T-helper 17 cell (primary cell): ENCODE results near the gene PXK. TPM values are rescaled to one million over a fixed set of nuclear protein-coding genes. Genes with fewer than 3 reads are reported as not detected.

Experiments used
- ATAC-seq: fragments of 150-1000 bp; cut with Tn5 transposase; 2 replicates; pipeline ENCODE4 v1.10.0; 2021; ENCODE audit warnings: mild to moderate bottlenecking, moderate library complexity
- DNase-seq, 3 donors: peaks; one replicate each; pipeline versions ENCODE4 v3.0.0 to v3.0.0-alpha.2; 2020 to 2021
- H3K9me3 ChIP-seq: one replicate; pipeline ENCODE4 v1.7.0; 2013; ENCODE audit warnings: low read length, mild to moderate bottlenecking; ENCODE audit not compliant: control insufficient read depth, poor library complexity, severe bottlenecking
- H3K27ac Mint-ChIP-seq: one replicate; pipeline ENCODE4 v1.8.0; 2022; ENCODE audit warnings: mild to moderate bottlenecking, moderate library complexity, mixed read lengths
- H3K27me3 Mint-ChIP-seq: one replicate; pipeline ENCODE4 v1.8.0; 2022; ENCODE audit warnings: mixed read lengths
- H3K36me3 Mint-ChIP-seq: one replicate; pipeline ENCODE4 v1.8.0; 2022; ENCODE audit warnings: low read depth, mixed read lengths
- H3K4me1 Mint-ChIP-seq: one replicate; pipeline ENCODE4 v1.8.0; 2022; ENCODE audit warnings: mild to moderate bottlenecking, mixed read lengths
- H3K4me3 Mint-ChIP-seq: one replicate; pipeline ENCODE4 v1.8.0; 2022; ENCODE audit warnings: mild to moderate bottlenecking, moderate library complexity, mixed read lengths
- total RNA-seq, 4 donors: library from RNA in 2 of 4; stranded (reverse) in 2 of 4; gene quantifications; one replicate each; pipeline ENCODE4 v1.2.3 and lab custom pipeline; 2022 to 2026

Gene PXK
- total RNA-seq, 2 donors from 2014 or later, result 20.1 to 23.1 TPM

DNA sequence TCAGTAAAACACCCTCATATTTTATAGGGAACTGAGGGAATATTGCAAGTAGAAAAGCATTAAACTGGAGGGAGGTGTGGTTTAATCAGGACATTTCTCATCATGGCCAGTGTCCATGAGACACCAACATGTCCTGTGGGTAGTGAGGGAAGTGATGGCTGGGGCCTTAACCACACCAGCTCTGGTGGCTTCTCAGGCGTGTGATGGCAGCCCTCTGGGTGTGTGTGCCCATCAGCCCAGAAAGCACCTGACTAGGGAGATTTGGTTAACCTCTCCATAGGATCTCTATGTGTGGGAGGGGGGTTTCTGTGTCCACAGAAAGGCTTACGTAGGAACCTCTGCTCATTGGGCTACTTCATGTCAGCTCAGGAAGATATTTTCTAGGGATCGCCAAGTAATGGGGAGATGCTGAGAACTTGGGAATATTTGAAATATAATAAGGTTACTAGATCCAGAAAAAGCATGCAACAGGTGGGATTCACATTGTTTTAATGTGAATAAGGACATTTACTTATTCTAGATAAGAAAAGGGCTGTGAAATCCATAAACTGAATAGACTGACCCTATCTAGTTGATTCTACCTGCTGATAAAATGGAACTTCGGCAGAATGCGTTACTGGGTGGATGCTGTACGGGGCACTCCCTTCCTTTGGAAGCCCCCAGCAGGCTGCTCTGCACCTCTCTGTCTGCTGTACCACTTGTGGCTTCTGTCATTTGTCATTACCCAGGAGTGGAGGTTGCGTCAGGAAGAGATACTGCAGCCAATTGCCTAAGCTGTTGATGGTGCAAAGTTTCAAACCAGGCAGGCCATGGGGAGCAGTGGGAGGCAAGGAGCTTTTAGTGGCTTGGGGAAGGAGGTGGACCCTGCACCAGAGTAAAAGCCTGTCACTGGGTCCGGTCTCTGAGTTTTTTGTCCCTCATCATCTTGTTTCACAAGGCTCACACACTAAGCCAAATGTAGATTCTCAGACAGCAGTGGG lies 79.4 kb downstream of the PXK start:
- no peaks in the 10 kb centered on the region for H3K9me3 ChIP-seq
- ATAC-seq (no peak), DNase-seq (no peak)
- H3K4me1 Mint-ChIP-seq, result peaks cover 3% of the 10 kb centered on the region
- no peak overlapping the region for H3K27ac Mint-ChIP-seq
- H3K4me3 Mint-ChIP-seq, result no peak overlapping the region
- no peaks in the 10 kb centered on the region for H3K27me3 Mint-ChIP-seq
- peaks cover 5% of the 10 kb centered on the region for H3K36me3 Mint-ChIP-seq

- Mint-ChIP-seq H3K36me3 (peaks cover 2% of the 10 kb centered on the region), H3K27ac (no peak overlapping the region)
- ATAC-seq, result peak; percentile 75
These were observed 82.0 kb downstream of the PXK start for GRCh38 chr3:58414538-58415197.

DNA sequence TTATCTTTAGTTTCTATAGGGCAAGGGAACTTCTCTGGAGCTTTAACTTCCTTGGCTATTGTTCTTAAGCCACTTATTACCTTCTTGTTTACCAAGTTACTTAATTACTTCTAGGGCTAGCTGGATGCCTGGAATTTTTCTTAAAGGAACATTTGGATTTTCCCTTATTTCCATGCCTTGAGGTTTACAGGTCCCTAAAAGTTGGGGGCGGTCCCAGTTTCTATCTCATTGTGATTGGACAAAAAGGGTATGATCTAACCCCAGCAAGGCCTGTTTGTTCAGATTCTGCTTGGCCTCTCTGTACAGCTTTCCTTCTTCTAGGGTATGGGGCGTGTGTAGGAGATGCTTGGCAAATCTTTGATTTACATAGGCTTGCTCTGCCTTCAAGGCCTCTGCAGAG lies 83.5 kb downstream of the PXK start:
- no peaks in the 10 kb centered on the region for H3K27me3 Mint-ChIP-seq
- no peak overlapping the region for H3K27ac Mint-ChIP-seq
- no peak overlapping the region for H3K4me3 Mint-ChIP-seq
- H3K9me3 ChIP-seq, result no peaks in the 10 kb centered on the region
- H3K4me1 Mint-ChIP-seq, result peaks cover 2% of the 10 kb centered on the region
- H3K36me3 Mint-ChIP-seq, result no peaks in the 10 kb centered on the region
- ATAC-seq (no peak), DNase-seq (no peak)

More at GRCh38 chr3:58414538-58415197, 82.0 kb downstream of the PXK start:
- no peaks in the 10 kb centered on the region for H3K9me3 ChIP-seq
- Mint-ChIP-seq H3K27me3 (no peaks in the 10 kb centered on the region), H3K4me1 (no peaks in the 10 kb centered on the region), H3K4me3 (no peak overlapping the region)
- peak in 1 of 3 donors; percentile 27 for DNase-seq

- Mint-ChIP-seq H3K27me3 (no peaks in the 10 kb centered on the region), H3K4me3 (no peak overlapping the region), H3K36me3 (peaks cover 3% of the 10 kb centered on the region), H3K4me1 (peaks cover 4% of the 10 kb centered on the region), H3K27ac (no peak overlapping the region)
- DNase-seq (no peak), ATAC-seq (no peak)
- no peaks in the 10 kb centered on the region for H3K9me3 ChIP-seq
These were observed 84.4 kb downstream of the PXK start for GRCh38 chr3:58417075-58417474.

- H3K4me3 Mint-ChIP-seq, result no peak overlapping the region
- H3K27me3 Mint-ChIP-seq, result no peaks in the 10 kb centered on the region
- peaks cover 7% of the 10 kb centered on the region for H3K4me1 Mint-ChIP-seq
- no peak overlapping the region for H3K27ac Mint-ChIP-seq
- ATAC-seq (no peak), DNase-seq (no peak)
- peaks cover 3% of the 10 kb centered on the region for H3K36me3 Mint-ChIP-seq
- no peaks in the 10 kb centered on the region for H3K9me3 ChIP-seq
These were observed 85.5 kb downstream of the PXK start for GRCh38 chr3:58418227-58418626.

- no peak for DNase-seq
- Mint-ChIP-seq H3K36me3 (peaks cover 3% of the 10 kb centered on the region), H3K4me1 (peaks cover 7% of the 10 kb centered on the region), H3K27me3 (no peaks in the 10 kb centered on the region), H3K4me3 (no peak overlapping the region), H3K27ac (peak overlapping the region; percentile 24)
- H3K9me3 ChIP-seq, result no peaks in the 10 kb centered on the region
- no peak for ATAC-seq
These were observed 87.3 kb downstream of the PXK start for GRCh38 chr3:58419780-58420507.

- Mint-ChIP-seq H3K36me3 (peaks cover 5% of the 10 kb centered on the region), H3K4me1 (peaks cover 7% of the 10 kb centered on the region), H3K4me3 (no peak overlapping the region), H3K27me3 (no peaks in the 10 kb centered on the region), H3K27ac (peak overlapping the region; percentile 24)
- ATAC-seq (no peak), DNase-seq (no peak)
- H3K9me3 ChIP-seq, result no peaks in the 10 kb centered on the region
These were observed 88.3 kb downstream of the PXK start for GRCh38 chr3:58421004-58421403.

- Mint-ChIP-seq H3K27ac (peak overlapping the region; percentile 51), H3K36me3 (peaks cover 5% of the 10 kb centered on the region)
- no peak for DNase-seq
These were observed 90.1 kb downstream of the PXK start for GRCh38 chr3:58422756-58423325.

DNA sequence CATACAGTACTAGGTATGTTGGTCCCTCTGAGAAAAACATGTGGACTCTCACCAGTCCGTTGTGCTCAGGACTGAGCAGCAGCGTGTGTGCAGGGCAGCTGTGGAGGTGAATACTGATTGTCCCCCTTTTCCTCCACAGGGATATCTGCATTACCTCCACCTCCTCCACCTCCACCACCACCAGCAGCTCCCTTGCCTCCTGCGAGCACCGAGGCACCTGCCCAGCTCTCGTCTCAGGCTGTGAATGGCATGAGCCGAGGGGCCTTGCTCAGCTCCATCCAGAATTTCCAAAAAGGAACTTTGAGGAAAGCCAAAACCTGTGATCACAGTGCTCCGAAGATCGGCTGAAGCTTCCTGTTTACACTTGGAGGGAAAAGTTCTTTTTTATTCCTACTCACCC lies 91.9 kb downstream of the PXK start:
- Mint-ChIP-seq H3K27ac (peak overlapping the region; percentile 51), H3K4me1 (peaks cover 9% of the 10 kb centered on the region), H3K27me3 (no peaks in the 10 kb centered on the region), H3K36me3 (peaks cover 5% of the 10 kb centered on the region), H3K4me3 (no peak overlapping the region)
- no peak for DNase-seq
- ATAC-seq, result no peak
- H3K9me3 ChIP-seq, result no peaks in the 10 kb centered on the region

More at GRCh38 chr3:58422756-58423325, 90.1 kb downstream of the PXK start:
- Mint-ChIP-seq H3K27me3 (no peaks in the 10 kb centered on the region), H3K4me3 (no peak overlapping the region), H3K4me1 (peaks cover 7% of the 10 kb centered on the region)
- no peaks in the 10 kb centered on the region for H3K9me3 ChIP-seq
- ATAC-seq, result no peak

DNA sequence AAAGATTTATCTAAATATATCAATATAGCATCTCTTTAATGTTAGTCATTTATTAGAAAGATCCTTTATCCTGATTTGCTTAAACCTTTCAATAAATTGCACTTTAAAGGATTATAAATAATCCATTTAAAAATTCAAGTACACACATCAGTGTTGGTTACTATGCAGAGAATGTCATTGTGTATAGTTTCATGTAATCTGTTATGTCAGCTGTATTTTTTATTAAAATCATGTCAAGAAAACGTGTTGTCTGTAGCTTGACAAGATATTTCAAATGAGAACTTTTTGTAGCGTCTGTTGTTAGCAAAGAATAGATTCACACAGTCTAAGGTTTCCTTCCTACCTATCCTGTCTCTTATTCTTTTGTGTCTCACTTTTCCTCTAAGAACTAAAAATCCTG lies 93.1 kb downstream of the PXK start:
- ATAC-seq, result no peak
- H3K4me3 Mint-ChIP-seq, result no peak overlapping the region
- H3K4me1 Mint-ChIP-seq, result peaks cover 7% of the 10 kb centered on the region
- no peaks in the 10 kb centered on the region for H3K27me3 Mint-ChIP-seq
- no peak for DNase-seq
- H3K9me3 ChIP-seq, result no peaks in the 10 kb centered on the region
- peak overlapping the region; percentile 45 for H3K27ac Mint-ChIP-seq
- peaks cover 5% of the 10 kb centered on the region for H3K36me3 Mint-ChIP-seq

DNA sequence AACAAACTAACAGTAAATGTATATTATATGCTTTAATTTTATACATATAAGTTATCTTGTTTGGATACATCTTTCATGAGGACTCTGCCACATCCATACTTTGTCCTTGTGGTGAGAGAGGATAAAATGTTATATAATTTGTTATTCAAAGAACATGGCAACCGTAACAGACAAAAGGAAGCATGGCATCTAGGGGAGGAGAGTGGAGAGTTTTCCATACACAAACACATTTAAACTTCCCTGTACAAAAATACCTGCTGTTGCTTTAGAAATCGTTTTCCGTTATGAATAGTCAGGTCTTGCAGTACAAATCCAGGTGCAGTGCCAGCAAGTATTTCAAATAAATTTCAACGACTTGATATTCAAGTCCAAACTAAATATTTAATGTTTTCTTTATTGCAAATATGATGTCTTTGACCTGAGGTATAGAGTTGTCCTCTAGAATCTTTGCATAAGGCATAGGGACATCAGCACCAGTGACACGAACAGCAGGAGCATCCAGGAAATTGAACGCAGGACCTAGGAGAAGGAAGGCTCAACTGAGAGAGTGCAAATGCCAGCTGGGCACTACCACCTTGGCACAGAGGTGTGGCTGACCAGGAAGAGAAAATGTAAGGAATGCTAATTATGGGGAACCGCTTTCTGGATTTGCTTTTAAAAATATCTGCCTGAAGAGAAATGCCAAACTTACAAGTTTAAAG lies 95.1 kb downstream of the PXK start:
- no peaks in the 10 kb centered on the region for H3K9me3 ChIP-seq
- peak overlapping the region; percentile 11 for H3K27ac Mint-ChIP-seq
- no peaks in the 10 kb centered on the region for H3K27me3 Mint-ChIP-seq
- ATAC-seq (no peak), DNase-seq (no peak)
- peaks cover 17% of the 10 kb centered on the region for H3K4me1 Mint-ChIP-seq
- H3K4me3 Mint-ChIP-seq, result peak overlapping the region; percentile 55
- H3K36me3 Mint-ChIP-seq, result peaks cover 4% of the 10 kb centered on the region

- no peaks in the 10 kb centered on the region for H3K9me3 ChIP-seq
- Mint-ChIP-seq H3K4me1 (peaks cover 23% of the 10 kb centered on the region), H3K27ac (peak overlapping the region; percentile 37), H3K27me3 (no peaks in the 10 kb centered on the region), H3K4me3 (no peak overlapping the region), H3K36me3 (peaks cover 4% of the 10 kb centered on the region)
- no peak for DNase-seq
- ATAC-seq, result no peak
These were observed 97.0 kb downstream of the PXK start for GRCh38 chr3:58429657-58430056.
